CD14-positive monocyte (primary cell): ENCODE measurements around the gene BEST4. TPM values are rescaled to one million over a fixed set of nuclear protein-coding genes. Genes with fewer than 3 reads are reported as not detected.

Experiments
- DNase-seq, 3 donors: peaks; one replicate each; pipeline ENCODE4 v3.0.0-alpha.2; 2011 to 2022
- H2AFZ ChIP-seq: 2 replicates; pipeline ENCODE4 v1.6.0; 2012; ENCODE audit warnings: mild to moderate bottlenecking, low read depth, low read length, inconsistent platforms; ENCODE audit not compliant: insufficient read depth, poor library complexity, severe bottlenecking
- H3K27ac ChIP-seq, 2 donors: 1 replicate in 1 of 2; 2 replicates in 1 of 2; pipeline ENCODE4 v1.5.1; 2012 to 2013; ENCODE audit warnings: low read length in 2 of 2, control low read depth in 1 of 2, inconsistent platforms in 1 of 2, low read depth in 1 of 2, mild to moderate bottlenecking in 1 of 2
- H3K27me3 ChIP-seq, 2 donors: one replicate each; pipeline versions ENCODE4 v1.6.0 to v1.6.1; 2011 to 2013; ENCODE audit warnings: low read length in 2 of 2; ENCODE audit not compliant: control insufficient read depth in 2 of 2, insufficient read depth in 2 of 2
- H3K36me3 ChIP-seq, 2 donors: replicated peaks in 1 of 2; 1 replicate in 1 of 2; 2 replicates in 1 of 2; pipeline versions ENCODE4 v1.5.1 to v1.6.1; 2012 to 2013; ENCODE audit warnings: low read length in 2 of 2, control low read depth in 1 of 2, inconsistent platforms in 1 of 2, mild to moderate bottlenecking in 1 of 2; ENCODE audit not compliant: insufficient read depth in 2 of 2, control insufficient read depth in 1 of 2
- H3K4me1 ChIP-seq, 2 donors: 1 replicate in 1 of 2; 2 replicates in 1 of 2; pipeline versions ENCODE4 v1.5.1 to v1.6.1; 2012 to 2013; ENCODE audit warnings: low read length in 2 of 2, control low read depth in 1 of 2, inconsistent platforms in 1 of 2, mild to moderate bottlenecking in 1 of 2, moderate library complexity in 1 of 2; ENCODE audit not compliant: insufficient read depth in 2 of 2, control insufficient read depth in 1 of 2
- H3K4me2 ChIP-seq: replicated peaks from 2 replicates; pipeline ENCODE3; 2012; ENCODE audit warnings: low read length, moderate library complexity, mild to moderate bottlenecking; ENCODE audit not compliant: poor library complexity, severe bottlenecking; ENCODE audit errors: extremely low read depth
- H3K4me3 ChIP-seq, 3 experiments: fragments of 200-600 bp in 1 of 3; sonication (generic) in 1 of 3; replicated peaks in 1 of 3; 1 replicate in 2 of 3; 2 replicates in 1 of 3; pipeline ENCODE4 v1.5.1; 2011 to 2013; ENCODE audit warnings: low read length in 3 of 3, mild to moderate bottlenecking in 3 of 3, control low read depth in 2 of 3, low read depth in 2 of 3, inconsistent platforms in 1 of 3, moderate library complexity in 1 of 3
- H3K79me2 ChIP-seq: 2 replicates; pipeline ENCODE4 v1.6.0; 2012; ENCODE audit warnings: mild to moderate bottlenecking, control low read depth, inconsistent platforms, low read length, moderate library complexity; ENCODE audit not compliant: insufficient read depth
- H3K9ac ChIP-seq: 2 replicates; pipeline ENCODE4 v1.6.0; 2017; ENCODE audit warnings: low read length, mild to moderate bottlenecking; ENCODE audit not compliant: insufficient read depth, poor library complexity, severe bottlenecking
- H3K9me3 ChIP-seq, 2 donors: replicated peaks in 1 of 2; 1 replicate in 1 of 2; 2 replicates in 1 of 2; pipeline versions ENCODE4 v1.5.1 to v1.6.1; 2012 to 2013; ENCODE audit warnings: low read length in 2 of 2, control low read depth in 1 of 2; ENCODE audit not compliant: control insufficient read depth in 1 of 2, insufficient read depth in 1 of 2
- H4K20me1 ChIP-seq: 2 replicates; pipeline ENCODE4 v1.6.0; 2012; ENCODE audit warnings: mild to moderate bottlenecking, low read length, control low read depth, moderate library complexity; ENCODE audit not compliant: insufficient read depth
- H3K27ac Mint-ChIP-seq, 7 donors: one replicate each; pipeline ENCODE4 v1.8.0; 2020; ENCODE audit warnings: mild to moderate bottlenecking in 7 of 7, mixed read lengths in 7 of 7, moderate library complexity in 6 of 7, inconsistent platforms in 2 of 7
- H3K27me3 Mint-ChIP-seq, 3 donors: one replicate each; pipeline ENCODE4 v1.8.0; 2021 to 2022; ENCODE audit warnings: low read depth in 3 of 3, mild to moderate bottlenecking in 3 of 3, mixed read lengths in 3 of 3, moderate library complexity in 3 of 3, inconsistent platforms in 1 of 3
- H3K36me3 Mint-ChIP-seq, 2 donors: one replicate each; pipeline ENCODE4 v1.8.0; 2020; ENCODE audit warnings: mixed read lengths in 2 of 2, inconsistent platforms in 1 of 2, mild to moderate bottlenecking in 1 of 2
- H3K4me1 Mint-ChIP-seq: one replicate; pipeline ENCODE4 v1.8.0; 2020; ENCODE audit warnings: mild to moderate bottlenecking, mixed read lengths
- H3K4me3 Mint-ChIP-seq, 2 donors: one replicate each; pipeline ENCODE4 v1.8.0; 2020; ENCODE audit warnings: mild to moderate bottlenecking in 2 of 2, mixed read lengths in 2 of 2, moderate library complexity in 1 of 2
- H3K9me3 Mint-ChIP-seq, 7 donors: one replicate each; pipeline ENCODE4 v1.8.0; 2020 to 2022; ENCODE audit warnings: mixed read lengths in 7 of 7, mild to moderate bottlenecking in 6 of 7, moderate library complexity in 6 of 7, inconsistent platforms in 2 of 7
- CTCF ChIP-seq: fragments of 200-600 bp; IDR thresholded peaks from one replicate; pipeline ENCODE4 v1.8.0; 2022; ENCODE audit warnings: antibody characterized with exemption, mild to moderate bottlenecking
- WGBS: methylation state at CpG from one replicate; pipeline ENCODE4 v1.1.5; 2013; ENCODE audit warnings: missing lambda C conversion rate; ENCODE audit not compliant: insufficient coverage; 5-methylcytosine and 5-hydroxymethylcytosine counted together
- intact Hi-C, 2 donors: fragments of 100-400 bp; cut with micrococcal nuclease; formaldehyde crosslinking; loops; one replicate each; pipeline versions ENCODE4 v1.15.0 to v1.15.1; 2023
- polyA plus RNA-seq, 3 donors: library from polyadenylated mRNA; depleted of rRNA in 1 of 3; unstranded in 2 of 3; stranded (reverse) in 1 of 3; fragments of 300-500 nt in 2 of 3; fragments of >200 nt in 1 of 3; fragmentation: Illumina TruSeq in 2 of 3; gene quantifications; 1 replicate in 2 of 3; 2 replicates in 1 of 3; pipeline ENCODE4 v1.2.3, GENCODE V29; 2012 to 2021

BEST4 gene
- polyA plus RNA-seq, 3 donors = 0.19 TPM; not detected in 2

- DNase-seq = no peak
- Histone ChIP-seq H2AFZ (no peak overlapping the region), H3K27ac (no peak overlapping the region), H3K36me3 (no peaks in the 10 kb centered on the region), H3K9ac (no peak overlapping the region), H3K27me3 (no peaks in the 10 kb centered on the region), H4K20me1 (no peaks in the 10 kb centered on the region), H3K4me3 (no peak overlapping the region), H3K4me1 (peaks cover 36 to 50% of the 10 kb centered on the region in 2 donors), H3K79me2 (no peaks in the 10 kb centered on the region), H3K4me2 (no peak overlapping the region), H3K9me3 (no peaks in the 10 kb centered on the region)
- 96% methylated on average over 20 of the region's 21 CpGs for WGBS
- intact Hi-C loops = loop anchor here in 1 of 2 donors (5.0 kb wide), 1 partner anchor 41 kb away; the partner anchor contains the start of gene BEST4
- no peak for TF ChIP-seq CTCF
- Mint-ChIP-seq H3K27me3 (peaks cover 0 to 6% (median 0%) of the 10 kb centered on the region in 3 donors), H3K4me3 (no peak overlapping the region), H3K36me3 (no peaks in the 10 kb centered on the region), H3K4me1 (peaks cover 36% of the 10 kb centered on the region), H3K27ac (peak overlapping the region in 1 of 7 donors; percentile 60), H3K9me3 (peaks cover 0 to 3% (median 0%) of the 10 kb centered on the region in 7 donors)
Observed at GRCh38 chr1:44828003-44828651, 40.2 kb upstream of the BEST4 start.

GRCh38 chr1:44827197-44828002 lies 39.4 kb upstream of the BEST4 start:
- Mint-ChIP-seq H3K9me3 (peaks cover 0 to 3% (median 0%) of the 10 kb centered on the region in 7 donors), H3K4me1 (peaks cover 30% of the 10 kb centered on the region), H3K27ac (peak overlapping the region in 1 of 7 donors; percentile 61), H3K27me3 (peaks cover 0 to 5% (median 0%) of the 10 kb centered on the region in 3 donors), H3K36me3 (no peaks in the 10 kb centered on the region), H3K4me3 (no peak overlapping the region)
- DNase-seq = no peak
- no peak overlapping the region for H3K9ac ChIP-seq
- peak overlapping the region; percentile 29 to 67 for H3K27ac ChIP-seq
- H3K4me3 ChIP-seq = peak overlapping the region in 1 of 3 experiments; percentile 68
- H3K27me3 ChIP-seq = no peaks in the 10 kb centered on the region
- intact Hi-C loops = loop anchor here in 1 of 2 donors (5.0 kb wide), 1 partner anchor 40 kb away; the partner anchor contains the start of gene BEST4
- no peak for TF ChIP-seq CTCF
- no peaks in the 10 kb centered on the region for H3K9me3 ChIP-seq
- peak overlapping the region; percentile 88 for H2AFZ ChIP-seq
- peaks cover 30 to 46% of the 10 kb centered on the region in 2 donors for H3K4me1 ChIP-seq
- H3K79me2 ChIP-seq = no peaks in the 10 kb centered on the region
- no peaks in the 10 kb centered on the region for H4K20me1 ChIP-seq
- no peaks in the 10 kb centered on the region for H3K36me3 ChIP-seq
- H3K4me2 ChIP-seq = peak overlapping the region; percentile 72
- 92% methylated on average over 26 of the region's 28 CpGs for WGBS
